GM21515 (cell line): Measurements from ENCODE around the gene NOVA2.

Experiments
- ATAC-seq: cut with Tn5 transposase; IDR thresholded peaks from one replicate; pipeline ENCODE4 v1.9.1; 2021; ENCODE audit not compliant: unreplicated experiment

NOVA2 gene

DNA sequence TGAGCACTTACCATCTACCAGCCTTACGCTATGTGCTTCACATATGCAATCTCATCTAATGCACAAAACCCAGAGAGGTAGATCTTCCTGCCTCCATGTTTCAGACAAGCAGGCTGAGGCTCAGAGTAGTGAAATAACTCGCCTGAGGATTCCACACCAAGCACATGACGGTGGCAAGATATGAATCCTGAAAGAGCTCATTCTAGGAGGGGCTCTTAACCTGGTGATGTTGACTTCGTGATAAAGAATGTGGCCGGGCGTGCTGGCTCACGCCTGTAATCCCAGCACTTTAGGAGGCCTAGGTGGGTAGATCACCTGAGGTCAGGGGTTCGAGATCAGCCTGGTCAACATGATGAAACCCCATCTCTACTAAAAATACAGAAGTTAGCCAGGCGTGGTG lies 5.0 kb downstream of the NOVA2 start:
- ATAC-seq: no peak

DNA sequence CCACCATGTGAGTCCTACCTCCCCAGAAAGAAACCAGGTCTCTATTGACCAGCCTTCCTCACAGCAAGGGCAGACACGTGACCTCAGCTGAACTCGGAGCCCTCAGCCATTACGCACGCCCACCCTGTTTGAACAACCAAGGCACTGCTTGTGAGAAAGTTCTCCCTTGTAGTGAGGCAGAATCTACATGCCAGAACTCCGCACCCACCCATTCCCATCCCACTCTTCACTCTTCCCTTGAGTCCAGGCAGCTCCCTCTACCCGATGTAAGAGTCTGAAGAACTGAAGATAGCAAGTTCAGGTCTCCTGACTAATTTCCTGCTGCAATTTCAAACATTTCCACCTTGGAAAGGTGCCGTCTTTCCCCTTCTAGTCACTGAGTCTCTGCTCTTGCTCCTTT lies 6.4 kb downstream of the NOVA2 start:
- no peak for ATAC-seq

DNA sequence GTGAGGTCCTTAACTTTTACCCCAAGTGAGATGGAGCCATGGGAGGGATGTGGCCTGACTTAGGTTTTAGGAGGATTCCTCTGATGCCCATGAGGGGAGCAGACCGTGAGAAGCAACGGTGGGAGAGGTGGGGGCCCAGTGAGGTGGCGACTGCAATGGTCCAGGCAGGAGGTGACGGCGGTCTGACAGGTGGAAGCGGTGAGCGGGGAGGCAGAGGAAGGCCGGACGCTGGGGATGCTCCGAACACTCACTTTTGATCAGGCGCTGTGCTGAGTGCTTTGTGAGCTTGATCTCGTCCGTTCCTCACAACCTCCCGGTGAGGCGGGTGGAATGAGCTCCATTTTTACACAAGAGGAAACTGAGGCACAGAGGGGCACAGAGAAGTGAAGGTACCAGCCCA lies 11.6 kb downstream of the NOVA2 start:
- ATAC-seq: no peak

DNA sequence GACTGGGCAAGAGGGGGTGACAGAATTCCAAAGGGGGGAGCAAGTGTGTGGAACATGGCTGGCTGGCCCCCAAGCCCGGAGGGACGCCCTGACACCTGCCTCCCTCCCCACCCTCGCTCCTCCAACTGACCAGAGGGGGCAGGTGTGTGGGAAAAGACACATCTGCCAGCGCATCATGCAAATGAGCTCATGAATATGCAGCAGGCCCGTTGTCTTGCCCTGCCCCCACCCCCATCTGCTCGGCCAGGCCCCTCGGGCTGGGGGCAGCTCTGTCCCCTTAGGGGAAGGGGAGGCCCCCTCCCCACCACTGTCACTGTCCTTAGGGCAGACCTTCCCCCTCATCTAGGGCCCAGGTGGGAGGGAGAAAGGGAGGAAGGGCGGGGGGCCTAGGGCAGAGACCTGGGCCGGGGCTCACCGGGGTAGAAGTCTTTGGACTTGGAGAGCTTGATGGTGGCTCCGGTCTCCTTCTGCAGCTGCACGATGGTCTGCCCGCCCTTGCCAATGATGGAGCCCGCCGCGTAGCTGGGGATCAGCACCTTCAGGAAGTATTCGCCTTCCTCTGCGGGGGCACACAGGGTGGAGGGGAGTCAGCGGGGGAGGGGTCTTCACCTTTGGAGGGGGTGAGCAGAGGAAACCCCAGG lies 12.9 kb downstream of the NOVA2 start:
- no peak for ATAC-seq

DNA sequence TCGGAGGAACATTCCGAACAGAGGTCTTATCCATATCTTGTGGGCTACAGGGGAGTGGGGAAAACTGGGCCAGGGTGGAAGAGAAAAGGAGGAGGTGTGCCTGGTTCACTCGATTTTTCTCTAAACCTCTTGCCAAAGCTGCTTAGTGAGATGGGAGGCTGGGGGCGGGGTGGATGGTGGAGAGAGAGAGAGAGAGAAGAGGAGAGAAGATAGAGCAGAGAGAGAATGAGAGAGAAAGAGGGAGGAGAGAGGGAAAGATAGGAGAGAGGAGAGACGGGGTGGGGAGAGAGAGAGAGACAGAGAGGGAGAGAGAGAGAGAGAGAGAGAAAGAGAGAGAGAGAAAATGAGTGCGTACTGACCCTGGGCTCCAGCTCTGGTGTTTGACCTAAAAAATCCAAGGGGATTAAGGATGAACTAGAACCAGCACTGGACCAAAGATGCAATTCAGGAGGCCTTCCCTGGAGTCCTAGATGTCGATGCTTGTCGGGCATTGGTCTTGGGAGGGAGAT lies 14.1 kb downstream of the NOVA2 start:
- ATAC-seq: no peak

DNA sequence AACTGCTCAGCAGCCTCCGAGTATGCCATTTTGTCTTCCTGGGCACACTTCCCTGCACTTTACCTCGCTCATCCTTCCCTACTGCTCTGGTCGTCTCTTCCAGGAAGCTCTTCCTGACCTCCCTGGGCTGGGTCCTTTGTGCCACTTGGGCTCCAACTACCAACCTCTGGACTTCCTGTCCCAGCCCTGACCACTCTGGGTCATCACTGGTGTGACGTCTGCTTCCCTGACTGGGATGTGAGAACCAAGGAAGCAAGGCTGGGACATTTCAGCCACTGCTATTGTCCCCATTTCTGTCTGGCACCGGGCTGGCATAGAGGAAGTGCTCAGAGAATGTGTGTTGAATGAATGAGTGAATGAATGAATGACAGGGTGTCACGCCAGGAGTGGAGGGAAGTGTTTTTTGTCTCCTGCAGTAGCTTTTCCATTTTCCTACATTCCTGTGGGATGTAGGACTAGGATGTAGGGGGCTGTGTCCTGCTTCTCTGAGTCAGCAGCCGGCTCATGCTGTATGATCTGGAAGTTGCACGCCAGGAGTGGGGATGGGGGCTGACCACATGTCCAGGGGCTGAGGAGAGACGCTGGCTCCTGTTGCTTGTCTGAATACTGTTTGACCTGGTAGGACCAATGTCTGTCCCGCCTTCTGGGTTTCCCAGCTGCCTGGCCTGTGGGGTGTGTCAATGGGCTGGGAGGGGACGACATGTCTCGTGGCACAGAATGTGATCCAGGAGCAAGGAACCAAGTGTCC lies 14.7 kb downstream of the NOVA2 start:
- ATAC-seq: no peak

DNA sequence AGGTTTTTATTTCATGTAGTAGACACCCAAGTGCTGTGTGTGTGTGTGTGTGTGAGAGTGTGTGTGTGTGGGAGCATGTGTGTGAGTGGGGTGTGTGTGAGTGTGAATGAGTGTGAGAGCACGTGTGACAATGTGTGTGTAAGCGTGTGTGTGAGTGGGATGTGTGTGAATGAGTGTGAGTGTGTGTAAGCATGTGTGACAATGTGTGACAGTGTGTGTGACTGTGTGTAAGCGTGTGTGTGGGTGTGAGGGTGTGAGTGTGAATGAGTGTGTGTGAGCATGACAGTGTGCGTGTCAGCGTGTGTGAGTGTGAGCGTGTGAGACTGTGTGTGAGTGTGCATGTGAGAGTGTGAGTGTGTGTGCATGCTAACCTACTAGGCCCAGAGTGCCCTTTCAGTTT lies 15.3 kb downstream of the NOVA2 start:
- ATAC-seq: no peak

DNA sequence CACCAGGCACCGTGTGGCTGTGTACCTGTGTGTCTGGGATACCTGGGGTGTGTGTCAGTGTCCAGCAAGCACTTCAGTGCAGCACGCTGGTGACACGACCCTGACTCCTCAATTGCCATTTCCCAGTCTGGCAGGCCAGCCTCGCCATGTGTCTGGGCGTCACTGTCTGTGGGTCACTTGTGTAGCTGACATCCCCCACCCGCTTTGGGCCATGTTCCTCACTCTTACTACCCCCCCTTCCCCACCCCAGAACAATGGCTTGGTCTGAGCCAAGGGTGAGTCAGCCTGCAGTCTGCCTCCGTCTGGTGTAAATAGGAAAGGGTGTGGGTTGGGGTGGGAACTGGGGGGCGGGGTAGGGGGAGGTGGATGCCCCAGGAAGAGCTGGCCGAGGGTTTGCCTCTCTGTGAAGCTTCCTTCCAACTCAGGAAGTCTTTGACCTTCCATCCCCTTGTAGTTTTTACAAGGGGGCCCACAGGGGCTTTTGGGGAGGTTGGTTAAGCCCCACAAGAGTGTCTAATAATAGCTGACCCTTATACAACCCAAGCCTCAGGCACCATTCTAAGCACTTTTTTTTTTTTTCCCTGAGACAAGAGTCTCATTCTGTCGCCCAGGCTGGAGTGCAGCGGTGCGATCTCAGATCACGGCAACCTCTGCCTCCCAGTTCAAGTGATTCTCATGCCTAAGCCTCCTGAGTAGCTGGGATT lies 17.6 kb downstream of the NOVA2 start:
- no peak for ATAC-seq

DNA sequence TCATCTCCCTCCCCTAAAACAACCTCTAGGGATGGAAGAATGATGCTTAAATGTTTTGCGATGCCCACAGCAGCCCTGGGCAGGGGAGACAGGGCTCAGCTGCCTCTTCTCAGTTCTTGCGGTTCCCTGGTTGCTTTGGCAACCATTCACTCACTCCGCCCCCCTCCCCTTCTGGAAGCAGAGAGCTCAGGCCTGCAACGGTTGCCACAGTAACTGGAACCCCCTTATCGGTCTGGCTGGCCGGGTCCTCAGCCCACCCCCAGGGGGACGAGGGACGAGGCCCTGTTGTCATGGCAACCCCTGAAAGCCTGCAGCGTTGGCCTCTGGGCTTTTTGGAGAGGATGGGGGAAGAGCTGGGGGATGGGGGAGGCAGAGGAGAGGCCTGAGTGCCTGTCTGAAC lies 19.5 kb downstream of the NOVA2 start:
- ATAC-seq: no peak

DNA sequence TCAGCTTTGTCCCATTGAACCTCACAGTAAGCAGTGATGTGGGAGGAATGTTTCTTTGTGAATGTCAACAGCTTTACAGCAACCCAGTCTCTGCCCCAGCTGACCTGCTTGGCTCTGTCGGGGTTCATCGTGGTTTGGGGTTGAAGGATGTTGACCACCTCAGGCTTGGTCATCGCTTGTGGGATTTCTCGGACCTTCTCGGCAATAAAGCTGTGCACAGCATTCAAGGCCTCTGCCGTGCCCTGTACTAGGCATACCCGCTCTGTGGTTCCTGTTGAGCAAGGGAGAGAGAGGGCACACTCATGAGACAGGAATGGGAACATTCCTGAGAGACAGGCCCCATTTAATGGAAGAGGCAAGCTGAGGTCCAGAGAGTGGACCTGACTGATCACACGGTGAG lies 20.0 kb downstream of the NOVA2 start:
- ATAC-seq: no peak

DNA sequence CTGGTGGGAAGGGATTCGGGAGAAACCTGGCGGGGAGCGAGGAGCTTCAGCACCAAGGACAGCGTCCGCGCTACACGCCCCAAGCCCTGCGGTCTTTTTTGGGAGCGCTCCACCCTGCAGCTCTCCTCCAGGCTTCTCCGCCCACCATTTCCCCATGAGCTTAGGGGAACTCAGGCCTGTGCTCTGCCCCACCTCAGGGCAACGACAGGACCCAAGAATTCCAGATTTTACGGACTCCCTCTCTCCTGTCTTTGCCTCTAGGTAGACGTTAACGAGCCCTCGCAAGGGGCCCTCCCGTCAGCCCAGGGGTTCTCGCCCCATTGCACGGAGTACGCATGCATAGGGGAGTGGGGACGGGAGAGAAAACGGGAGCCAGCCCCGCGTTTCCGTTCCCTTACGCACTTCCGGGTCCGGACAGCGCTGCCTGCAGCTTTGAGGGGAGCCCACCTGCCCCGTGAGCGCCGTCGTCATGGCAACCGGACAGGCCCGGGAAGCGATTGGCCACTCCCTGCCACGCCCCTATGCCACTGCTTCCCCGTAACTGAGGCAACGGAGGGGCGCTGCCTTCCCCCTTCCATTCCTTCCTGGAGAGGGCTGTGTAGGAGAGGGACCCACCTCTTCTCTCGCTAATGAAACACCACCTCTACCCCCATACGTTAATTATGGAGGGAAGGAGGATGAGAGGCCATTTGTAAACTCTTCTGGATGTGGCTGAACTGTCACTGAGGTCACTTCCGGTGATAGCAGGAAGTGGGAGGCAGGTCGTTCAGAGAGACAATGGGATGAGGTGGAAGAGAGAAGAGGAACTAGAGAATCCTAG lies 20.8 kb downstream of the NOVA2 start:
- no peak for ATAC-seq

DNA sequence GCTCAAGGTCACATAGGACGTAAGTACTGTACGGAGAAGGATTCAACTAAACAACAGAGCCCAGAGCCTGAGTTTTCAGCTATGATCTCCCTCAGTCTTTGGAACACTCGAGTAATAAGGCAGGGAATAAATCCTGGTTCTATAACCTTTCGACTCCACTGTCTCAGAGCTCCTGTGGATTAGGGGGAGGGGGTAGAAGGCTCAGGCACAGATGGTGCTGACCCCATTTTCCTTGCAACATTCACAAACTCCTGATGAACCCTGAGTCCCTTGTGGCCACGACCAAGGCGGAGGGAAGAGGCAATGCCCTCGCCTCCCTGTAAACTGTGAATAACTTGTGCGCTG lies 21.4 kb downstream of the NOVA2 start:
- ATAC-seq: no peak

DNA sequence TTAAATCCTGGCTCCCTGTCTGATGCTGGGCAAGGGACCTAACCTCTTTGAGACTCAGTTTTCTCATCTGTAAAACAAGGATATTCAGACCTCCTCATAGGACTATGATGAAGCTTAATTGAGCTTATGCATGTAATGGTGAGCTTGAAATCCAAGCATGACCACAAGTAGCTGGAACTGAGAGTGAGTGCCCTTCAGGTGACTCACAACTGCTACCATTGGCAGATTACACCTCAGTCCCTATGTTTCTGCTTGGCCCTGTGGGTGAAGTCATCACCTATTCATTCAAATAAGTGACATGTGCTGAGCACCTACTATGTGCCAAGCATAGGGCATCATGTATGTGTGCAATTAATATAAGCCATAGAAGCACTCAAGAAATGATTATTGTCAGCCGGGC lies 25.7 kb downstream of the NOVA2 start:
- no peak for ATAC-seq

DNA sequence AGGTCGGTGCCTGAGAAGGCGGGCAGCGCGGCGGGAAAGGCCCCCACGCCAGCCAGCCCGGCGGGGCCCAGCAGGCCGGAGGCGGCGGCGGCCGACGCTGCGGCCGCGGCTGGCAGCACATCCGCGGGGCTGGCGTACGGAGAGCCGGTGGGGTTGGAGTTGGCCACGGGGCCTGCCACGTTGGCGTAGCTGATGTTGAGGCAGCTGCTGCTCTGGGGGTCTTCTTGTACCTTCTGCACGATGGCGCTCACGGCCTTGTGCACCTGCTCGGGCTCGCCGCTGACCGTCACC lies 33.2 kb downstream of the NOVA2 start:
- ATAC-seq: no peak

DNA sequence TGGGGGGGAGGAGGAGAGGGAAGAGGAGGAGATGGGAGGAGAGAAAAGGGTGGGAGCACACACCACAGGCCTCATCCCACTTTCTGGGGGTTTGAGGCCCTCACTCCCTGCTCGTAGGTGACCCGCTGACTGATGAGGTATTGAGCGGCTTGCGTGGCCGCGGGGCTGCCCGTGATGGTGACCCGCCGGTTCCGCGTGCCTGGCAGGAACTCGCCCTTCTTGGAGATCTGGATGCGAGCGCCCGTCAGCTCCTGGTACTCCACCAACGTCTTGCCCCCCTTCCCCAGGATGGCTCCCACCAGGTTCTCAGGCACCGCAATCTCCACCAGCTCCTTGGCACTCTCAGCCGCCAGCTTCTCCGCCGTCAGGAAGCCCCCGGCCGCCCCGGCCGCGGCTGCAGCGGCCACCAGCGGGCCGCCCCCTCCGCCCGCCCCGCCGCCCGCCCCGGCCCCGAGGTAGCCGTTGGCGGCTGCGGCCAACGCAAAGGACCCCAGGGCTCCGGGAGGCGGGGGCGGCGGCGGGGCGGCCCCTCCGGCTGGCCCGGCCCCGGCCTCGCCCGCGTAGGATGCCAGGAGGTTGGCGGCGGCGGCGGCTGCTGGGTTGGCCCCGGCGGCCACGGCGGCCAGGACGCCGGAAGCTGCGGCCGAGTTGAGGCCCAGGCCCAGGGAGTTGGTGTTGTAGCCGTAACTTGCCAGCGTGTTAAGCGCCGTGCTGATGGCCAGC lies 33.7 kb downstream of the NOVA2 start:
- ATAC-seq: no peak

DNA sequence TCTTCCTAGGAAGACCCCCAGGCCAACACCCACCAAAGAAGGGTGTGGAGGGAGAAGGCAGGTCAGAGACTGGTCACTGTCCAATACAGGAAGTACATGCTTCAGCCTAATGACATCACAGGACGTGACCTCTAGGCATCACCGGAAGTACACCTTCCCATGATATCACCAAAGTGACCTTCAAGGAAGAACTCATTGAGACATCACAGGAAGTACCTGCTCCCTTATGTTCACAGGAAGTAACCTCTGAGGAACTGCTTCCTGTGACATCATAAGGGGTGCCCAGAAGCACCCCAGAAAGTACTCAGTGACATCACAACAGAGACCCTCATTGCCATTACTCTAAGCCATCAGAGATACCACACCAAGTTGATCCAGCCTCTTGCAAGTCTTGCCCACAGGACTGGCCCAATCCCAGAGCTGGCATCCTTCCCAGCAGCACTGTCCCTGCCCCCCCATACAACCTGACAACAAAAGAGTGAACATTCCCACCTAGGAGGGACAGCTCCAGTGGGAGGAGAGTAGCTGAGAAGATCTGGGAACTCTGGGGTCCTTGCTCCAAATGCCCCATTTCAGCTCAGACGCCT lies 34.8 kb downstream of the NOVA2 start:
- no peak for ATAC-seq

DNA sequence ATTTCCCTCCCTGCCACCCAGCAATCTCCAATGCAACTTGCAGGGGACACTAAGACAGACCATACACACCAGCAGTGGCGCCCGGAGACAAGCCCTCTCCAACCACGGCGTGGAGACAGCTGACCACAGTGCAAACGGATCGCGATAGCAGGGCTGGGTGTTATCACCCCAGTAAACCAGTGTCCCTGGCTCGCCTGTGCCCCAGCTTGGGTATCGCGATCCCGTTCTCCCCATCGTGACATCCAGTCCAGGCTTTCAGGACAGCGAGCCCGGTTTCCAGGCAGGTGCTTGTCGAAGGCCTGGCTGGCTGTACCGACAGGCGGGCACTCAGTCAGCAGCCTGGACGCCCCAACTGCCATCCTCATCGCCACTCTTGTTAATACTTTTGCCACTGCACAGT lies 38.4 kb downstream of the NOVA2 start:
- ATAC-seq: no peak

DNA sequence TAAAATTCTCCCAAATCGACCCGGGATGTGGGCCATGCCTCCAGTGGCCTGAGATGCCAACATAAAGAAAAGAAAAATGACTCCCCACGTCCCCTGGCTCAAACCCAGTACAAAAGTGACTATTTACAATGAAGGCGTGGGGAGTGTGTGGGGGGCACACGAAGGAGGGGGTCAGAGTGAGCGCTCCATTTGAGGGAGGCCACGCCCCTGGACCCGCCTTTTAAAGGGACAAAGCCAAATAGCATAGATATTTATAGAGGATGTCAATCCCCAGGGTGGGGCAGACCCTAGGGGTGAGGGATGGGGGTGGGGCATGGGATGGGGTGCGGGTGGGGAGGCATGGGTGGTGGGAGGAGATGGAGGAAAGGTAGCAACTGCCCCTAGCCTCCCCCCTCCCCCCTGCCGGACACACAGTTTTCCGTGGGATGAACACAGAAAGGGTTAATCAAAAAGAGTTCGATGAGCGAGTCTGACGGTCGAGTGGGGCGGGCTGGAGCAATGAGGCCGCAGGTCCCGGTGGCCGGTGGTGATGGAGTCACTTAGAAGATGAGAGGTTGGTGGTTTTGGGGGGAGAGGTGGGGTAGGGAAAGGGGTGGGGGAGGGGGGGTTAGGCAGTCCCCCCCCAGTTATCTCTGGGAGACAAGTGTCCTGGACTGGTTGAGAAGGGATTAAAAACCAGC lies 39.0 kb downstream of the NOVA2 start:
- no peak for ATAC-seq

DNA sequence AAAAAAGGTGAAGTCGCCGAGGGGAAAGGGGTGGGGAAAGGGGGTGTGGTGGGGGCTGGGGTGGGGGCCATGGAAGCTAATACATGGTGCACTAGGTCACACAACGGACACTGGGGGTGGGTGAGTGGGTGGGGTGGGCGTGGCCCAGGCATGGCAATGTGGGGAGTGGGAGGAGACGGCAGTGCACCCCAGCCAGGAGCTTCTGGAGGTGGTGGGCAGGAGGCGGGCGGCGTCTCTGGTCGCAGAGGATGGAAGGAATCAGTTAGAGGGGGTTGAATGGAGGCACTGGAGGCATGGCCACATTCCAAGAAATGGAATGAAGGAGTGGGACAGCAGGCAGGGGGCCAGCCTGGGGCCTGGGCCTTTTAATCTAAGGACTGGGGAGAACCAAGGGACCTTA lies 39.9 kb downstream of the NOVA2 start:
- no peak for ATAC-seq

DNA sequence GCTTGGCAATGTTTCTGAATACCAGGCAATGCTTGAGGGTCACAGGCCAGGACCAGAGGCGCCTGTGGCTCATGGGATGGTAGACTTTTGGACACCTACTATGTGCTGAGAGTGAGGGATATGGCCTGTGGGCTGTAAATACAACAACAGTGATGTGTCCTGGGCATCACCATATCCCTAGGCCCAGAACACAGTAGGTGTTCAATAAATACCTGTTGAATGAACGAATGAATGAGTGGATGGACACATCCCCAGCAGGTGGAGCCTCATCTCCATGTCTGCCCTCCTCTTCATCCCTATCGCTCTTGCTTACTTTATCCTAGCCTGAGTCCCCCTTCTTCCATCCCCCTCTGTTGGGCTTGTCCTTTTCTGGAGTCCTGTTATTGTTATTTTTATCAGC lies 42.6 kb downstream of the NOVA2 start:
- ATAC-seq: no peak
